H9 (cell line): ENCODE results near the gene PTGR1. TPM values are rescaled to one million over a fixed set of nuclear protein-coding genes. Genes with fewer than 3 reads are reported as not detected.

Source experiments
- DNase-seq: peaks from one replicate; pipeline ENCODE4 v3.0.0-alpha.2; 2017
- H2AFZ ChIP-seq: one replicate; pipeline ENCODE4 v1.6.1; 2013; ENCODE audit warnings: mild to moderate bottlenecking, low read length, control low read depth, moderate library complexity
- H2AK5ac ChIP-seq: 2 replicates; pipeline ENCODE4 v1.6.1; 2013; ENCODE audit warnings: low read length, control low read depth, mixed read lengths; ENCODE audit not compliant: insufficient read length
- H2BK120ac ChIP-seq: one replicate; pipeline ENCODE4 v1.6.1; 2013; ENCODE audit warnings: low read depth, mild to moderate bottlenecking, low read length, control low read depth, inconsistent platforms; ENCODE audit not compliant: poor library complexity, severe bottlenecking
- H2BK12ac ChIP-seq: 2 replicates; pipeline ENCODE4 v1.6.1; 2013; ENCODE audit warnings: low read length, control low read depth, mixed read lengths, low read depth; ENCODE audit not compliant: insufficient read length
- H2BK15ac ChIP-seq: 2 replicates; pipeline ENCODE4 v1.6.1; 2013; ENCODE audit warnings: low read depth, low read length, control low read depth
- H2BK20ac ChIP-seq: one replicate; pipeline ENCODE4 v1.6.1; 2013; ENCODE audit warnings: low read depth, mild to moderate bottlenecking, low read length, control low read depth, inconsistent platforms; ENCODE audit not compliant: poor library complexity, severe bottlenecking
- H2BK5ac ChIP-seq: 2 replicates; pipeline ENCODE4 v1.6.1; 2013; ENCODE audit warnings: low read length, control low read depth, mixed read lengths; ENCODE audit not compliant: insufficient read length
- H3K14ac ChIP-seq: 2 replicates; pipeline ENCODE4 v1.6.1; 2013; ENCODE audit warnings: low read length, control low read depth; ENCODE audit not compliant: insufficient read depth
- H3K18ac ChIP-seq: 2 replicates; pipeline ENCODE4 v1.6.1; 2013; ENCODE audit warnings: low read depth, mild to moderate bottlenecking, mixed read lengths, low read length, control low read depth; ENCODE audit not compliant: insufficient read length
- H3K23ac ChIP-seq: 2 replicates; pipeline ENCODE4 v1.6.1; 2013; ENCODE audit warnings: low read length, control low read depth, mixed read lengths, low read depth; ENCODE audit not compliant: insufficient read length
- H3K23me2 ChIP-seq: 2 replicates; pipeline ENCODE4 v1.6.1; 2013; ENCODE audit warnings: low read depth, mild to moderate bottlenecking, mixed read lengths, low read length, control low read depth; ENCODE audit not compliant: insufficient read length, poor library complexity, severe bottlenecking
- H3K27ac ChIP-seq: 2 replicates; pipeline ENCODE4 v1.5.1; 2013; ENCODE audit warnings: low read length, control low read depth, mixed read lengths, low read depth; ENCODE audit not compliant: insufficient read length
- H3K27me3 ChIP-seq: 2 replicates; pipeline ENCODE4 v1.6.1; 2013; ENCODE audit warnings: low read length, control low read depth, inconsistent platforms; ENCODE audit not compliant: insufficient read depth
- H3K4ac ChIP-seq: 2 replicates; pipeline ENCODE4 v1.6.1; 2013; ENCODE audit warnings: low read depth, mild to moderate bottlenecking, control low read depth, inconsistent platforms, low read length, moderate library complexity
- H3K4me1 ChIP-seq: 2 replicates; pipeline ENCODE4 v1.6.1; 2013; ENCODE audit warnings: low read length, control low read depth, inconsistent platforms; ENCODE audit not compliant: insufficient read depth
- H3K4me2 ChIP-seq: 2 replicates; pipeline ENCODE4 v1.6.1; 2013; ENCODE audit warnings: low read length, control low read depth, mixed read lengths; ENCODE audit not compliant: insufficient read length, insufficient read depth
- H3K56ac ChIP-seq: 2 replicates; pipeline ENCODE4 v1.6.1; 2013; ENCODE audit warnings: low read depth, mild to moderate bottlenecking, mixed read lengths, low read length, control low read depth; ENCODE audit not compliant: insufficient read length
- H3K79me1 ChIP-seq: 2 replicates; pipeline ENCODE4 v1.6.1; 2013; ENCODE audit warnings: low read depth, mild to moderate bottlenecking, moderate library complexity, low read length, control low read depth, inconsistent platforms; ENCODE audit not compliant: insufficient read depth, poor library complexity, severe bottlenecking
- H3K79me2 ChIP-seq: 2 replicates; pipeline ENCODE4 v1.6.1; 2013; ENCODE audit warnings: low read length, control low read depth, inconsistent platforms; ENCODE audit not compliant: insufficient read depth
- H3K9ac ChIP-seq: 2 replicates; pipeline ENCODE4 v1.6.1; 2013; ENCODE audit warnings: low read length, control low read depth, mixed read lengths; ENCODE audit not compliant: insufficient read length; ENCODE audit errors: extremely low read depth
- H3K9me3 ChIP-seq: one replicate; pipeline ENCODE4 v1.6.1; 2013; ENCODE audit warnings: low read depth, low read length, inconsistent platforms; ENCODE audit not compliant: control insufficient read depth
- H3T11ph ChIP-seq: one replicate; pipeline ENCODE4 v1.6.1; 2013; ENCODE audit warnings: mild to moderate bottlenecking, low read length, control low read depth, inconsistent platforms
- H4K20me1 ChIP-seq: one replicate; pipeline ENCODE4 v1.6.1; 2013; ENCODE audit not compliant: control insufficient read depth, insufficient read length, insufficient read depth
- H4K5ac ChIP-seq: 2 replicates; pipeline ENCODE4 v1.6.1; 2013; ENCODE audit warnings: low read depth, mild to moderate bottlenecking, mixed read lengths, low read length, control low read depth; ENCODE audit not compliant: insufficient read length
- H4K8ac ChIP-seq: replicated peaks from 2 replicates; pipeline ENCODE4 v1.6.1; 2013; ENCODE audit warnings: low read length, control low read depth, mixed read lengths, low read depth; ENCODE audit not compliant: insufficient read length
- H4K91ac ChIP-seq: 2 replicates; pipeline ENCODE4 v1.6.1; 2013; ENCODE audit warnings: low read depth, mild to moderate bottlenecking, moderate library complexity, mixed read lengths, low read length, control low read depth; ENCODE audit not compliant: insufficient read length
- H3K27ac Mint-ChIP-seq, 3 experiments: 2 replicates in 2 of 3; 3 replicates in 1 of 3; pipeline ENCODE4 v1.8.0; 2020 to 2021; ENCODE audit warnings: mixed read lengths in 3 of 3, mild to moderate bottlenecking in 1 of 3, moderate library complexity in 1 of 3
- H3K27me3 Mint-ChIP-seq: 2 replicates; pipeline ENCODE4 v1.8.0; 2021; ENCODE audit warnings: low read depth, mild to moderate bottlenecking, moderate library complexity, mixed read lengths
- H3K36me3 Mint-ChIP-seq, 3 experiments: 2 replicates in 2 of 3; 3 replicates in 1 of 3; pipeline ENCODE4 v1.8.0; 2020 to 2021; ENCODE audit warnings: low read depth in 3 of 3, mixed read lengths in 3 of 3; ENCODE audit not compliant: insufficient read depth in 1 of 3
- H3K4me1 Mint-ChIP-seq, 2 experiments: 2 replicates each; pipeline ENCODE4 v1.8.0; 2020; ENCODE audit warnings: mixed read lengths in 2 of 2
- H3K4me3 Mint-ChIP-seq, 2 experiments: 2 replicates in 1 of 2; 3 replicates in 1 of 2; pipeline ENCODE4 v1.8.0; 2020 to 2021; ENCODE audit warnings: mild to moderate bottlenecking in 2 of 2, mixed read lengths in 2 of 2, moderate library complexity in 1 of 2
- H3K9me3 Mint-ChIP-seq, 2 experiments: 2 replicates in 1 of 2; 3 replicates in 1 of 2; pipeline ENCODE4 v1.8.0; 2020; ENCODE audit warnings: mild to moderate bottlenecking in 2 of 2, mixed read lengths in 2 of 2, moderate library complexity in 1 of 2
- WGBS: extraction: QIAGEN DNeasy Blood & Tissue Kit; methylation state at CpG from one replicate; pipeline ENCODE4 v1.1.7; 2013; ENCODE audit warnings: missing lambda C conversion rate, low lambda C conversion rate, mixed read lengths; ENCODE audit not compliant: insufficient read length; ENCODE audit errors: extremely low coverage; 5-methylcytosine and 5-hydroxymethylcytosine counted together
- total RNA-seq: library from RNA; stranded (reverse); gene quantifications from 2 replicates; pipeline ENCODE4 v1.2.1, GENCODE V29; 2021
- TF ChIP-seq, protein P1 (sequence below): fragments of 200-600 bp; sonication (generic); conservative IDR thresholded peaks from 3 replicates; pipeline ENCODE4 v1.8.0; 2021; ENCODE audit warnings: antibody characterized with exemption, mild to moderate bottlenecking

The PTGR1 gene
- total RNA-seq, 1 experiment from 2014 or later = 45.2 TPM

DNA sequence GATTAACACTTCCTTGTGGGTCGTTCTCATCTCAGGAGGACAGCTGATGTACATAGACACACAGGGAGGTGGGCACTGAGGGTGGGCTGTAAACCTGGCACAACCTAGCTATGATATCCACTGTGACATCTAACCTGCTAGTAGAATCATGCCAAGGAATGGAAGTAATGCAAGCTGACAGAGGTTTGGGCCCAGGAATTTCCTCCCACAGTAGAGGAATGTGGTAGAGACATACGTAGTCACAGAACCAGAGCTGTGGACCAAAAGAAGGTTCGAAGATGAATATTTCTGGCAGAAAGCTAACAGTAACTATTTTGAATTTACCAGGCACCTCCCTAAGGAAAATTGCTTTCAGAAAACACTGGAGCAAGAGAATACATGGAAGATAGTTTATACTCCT lies 16.5 kb upstream of the PTGR1 start:
- H3K4ac ChIP-seq = no peak overlapping the region
- H3K27ac Mint-ChIP-seq = no peak overlapping the region

More for the DNA sequence above, 16.5 kb upstream of the PTGR1 start:
- H3T11ph ChIP-seq = no peak overlapping the region
- TF ChIP-seq, protein P1, sequence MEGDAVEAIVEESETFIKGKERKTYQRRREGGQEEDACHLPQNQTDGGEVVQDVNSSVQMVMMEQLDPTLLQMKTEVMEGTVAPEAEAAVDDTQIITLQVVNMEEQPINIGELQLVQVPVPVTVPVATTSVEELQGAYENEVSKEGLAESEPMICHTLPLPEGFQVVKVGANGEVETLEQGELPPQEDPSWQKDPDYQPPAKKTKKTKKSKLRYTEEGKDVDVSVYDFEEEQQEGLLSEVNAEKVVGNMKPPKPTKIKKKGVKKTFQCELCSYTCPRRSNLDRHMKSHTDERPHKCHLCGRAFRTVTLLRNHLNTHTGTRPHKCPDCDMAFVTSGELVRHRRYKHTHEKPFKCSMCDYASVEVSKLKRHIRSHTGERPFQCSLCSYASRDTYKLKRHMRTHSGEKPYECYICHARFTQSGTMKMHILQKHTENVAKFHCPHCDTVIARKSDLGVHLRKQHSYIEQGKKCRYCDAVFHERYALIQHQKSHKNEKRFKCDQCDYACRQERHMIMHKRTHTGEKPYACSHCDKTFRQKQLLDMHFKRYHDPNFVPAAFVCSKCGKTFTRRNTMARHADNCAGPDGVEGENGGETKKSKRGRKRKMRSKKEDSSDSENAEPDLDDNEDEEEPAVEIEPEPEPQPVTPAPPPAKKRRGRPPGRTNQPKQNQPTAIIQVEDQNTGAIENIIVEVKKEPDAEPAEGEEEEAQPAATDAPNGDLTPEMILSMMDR = no peak
- H3K4me1 Mint-ChIP-seq = no peaks in the 10 kb centered on the region
- H2BK20ac ChIP-seq = no peak overlapping the region
- H3K56ac ChIP-seq = no peak overlapping the region
- H3K4me2 ChIP-seq = no peak overlapping the region
- H3K27ac ChIP-seq = no peak overlapping the region
- no peak overlapping the region for H4K8ac ChIP-seq
- no CpG with 5 or more reads among the region's 3 CpGs for WGBS
- H2BK12ac ChIP-seq = no peak overlapping the region
- H3K36me3 Mint-ChIP-seq = no peaks in the 10 kb centered on the region
- H2BK5ac ChIP-seq = no peak overlapping the region
- no peak overlapping the region for H3K18ac ChIP-seq
- no peak overlapping the region for H3K14ac ChIP-seq
- no peak overlapping the region for H2BK120ac ChIP-seq
- H3K79me1 ChIP-seq = no peaks in the 10 kb centered on the region
- no peak overlapping the region for H2AK5ac ChIP-seq
- no peak overlapping the region for H2BK15ac ChIP-seq
- no peaks in the 10 kb centered on the region for H3K23me2 ChIP-seq
- H3K9ac ChIP-seq = no peak overlapping the region
- H3K4me1 ChIP-seq = no peaks in the 10 kb centered on the region; the same call in 1 of the 2 replicates
- H4K20me1 ChIP-seq = no peaks in the 10 kb centered on the region
- H3K27me3 Mint-ChIP-seq = no peaks in the 10 kb centered on the region; the same call in 1 of the 2 replicates
- no peak overlapping the region for H4K5ac ChIP-seq
- no peaks in the 10 kb centered on the region for H3K9me3 ChIP-seq
- peaks cover 2 to 4% of the 10 kb centered on the region in 2 experiments; a peak in 3 of 5 replicates for H3K9me3 Mint-ChIP-seq
- no peak overlapping the region for H3K4me3 Mint-ChIP-seq
- no peak overlapping the region for H2AFZ ChIP-seq
- no peak overlapping the region for H3K23ac ChIP-seq
- no peak for DNase-seq
- no peaks in the 10 kb centered on the region for H3K79me2 ChIP-seq
- H4K91ac ChIP-seq = no peak overlapping the region
- no peaks in the 10 kb centered on the region for H3K27me3 ChIP-seq
